Activated CD4-positive, CD25-positive, alpha-beta regulatory T cell treated with anti-CD3 and anti-CD28 coated beads, Interleukin-2, amount 50 U/mL, for 16 hours (primary cell): Measurements from ENCODE around the gene PABPN1.

Source experiments
- DNase-seq: peaks from one replicate; pipeline ENCODE4 v3.0.0-alpha.2; 2020; ENCODE audit warnings: low read depth, low spot score

PABPN1 gene

DNA sequence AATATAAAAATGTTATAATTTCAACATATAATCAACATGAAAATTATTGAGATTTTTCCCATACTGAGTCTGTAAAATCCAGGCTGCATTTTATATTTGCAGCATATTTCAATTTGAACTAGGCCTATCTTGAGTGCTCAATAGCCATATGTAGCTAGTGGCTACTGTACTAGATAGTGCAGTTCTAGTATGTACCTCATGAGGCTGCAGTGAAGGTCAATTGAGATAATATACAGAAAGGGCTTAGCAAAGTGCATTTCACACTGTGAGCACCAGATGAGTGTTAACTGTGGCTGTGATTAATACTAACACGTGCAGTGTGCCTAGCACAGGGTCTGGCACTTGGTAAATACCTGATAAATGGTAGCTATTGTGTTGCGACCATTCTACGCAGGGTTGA lies 36.8 kb downstream of the PABPN1 start:
- DNase-seq = no peak

DNA sequence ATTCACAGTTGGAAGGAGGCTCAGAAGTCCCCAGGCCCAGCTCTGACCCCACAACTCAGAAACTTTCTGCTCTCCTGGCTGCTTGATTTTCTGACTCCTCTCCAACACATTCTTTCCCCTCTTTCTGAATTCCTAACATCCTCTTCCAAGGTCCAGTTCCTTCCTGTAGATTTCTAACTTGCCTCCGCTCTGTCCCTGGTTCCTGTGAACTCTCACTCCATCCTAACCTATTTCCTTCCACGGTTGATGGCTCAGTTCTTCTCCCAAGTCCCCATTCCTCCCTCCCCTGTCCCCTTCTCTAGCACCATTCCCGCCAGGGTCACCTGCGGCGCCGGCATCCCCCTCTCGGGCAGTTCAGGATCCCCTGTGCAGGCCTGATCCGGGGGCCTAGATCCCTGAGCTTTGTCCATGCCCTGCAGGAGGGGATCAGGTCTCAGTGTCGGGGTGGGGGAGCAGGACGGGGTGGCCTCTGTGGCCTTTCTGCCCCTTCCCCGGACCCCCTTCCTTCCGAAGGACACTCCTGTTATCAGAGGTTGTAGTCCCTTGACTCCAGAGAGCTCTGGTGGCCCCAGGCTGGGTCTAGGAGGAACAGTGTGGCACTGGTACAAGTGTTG lies 37.4 kb downstream of the PABPN1 start:
- DNase-seq = no peak

DNA sequence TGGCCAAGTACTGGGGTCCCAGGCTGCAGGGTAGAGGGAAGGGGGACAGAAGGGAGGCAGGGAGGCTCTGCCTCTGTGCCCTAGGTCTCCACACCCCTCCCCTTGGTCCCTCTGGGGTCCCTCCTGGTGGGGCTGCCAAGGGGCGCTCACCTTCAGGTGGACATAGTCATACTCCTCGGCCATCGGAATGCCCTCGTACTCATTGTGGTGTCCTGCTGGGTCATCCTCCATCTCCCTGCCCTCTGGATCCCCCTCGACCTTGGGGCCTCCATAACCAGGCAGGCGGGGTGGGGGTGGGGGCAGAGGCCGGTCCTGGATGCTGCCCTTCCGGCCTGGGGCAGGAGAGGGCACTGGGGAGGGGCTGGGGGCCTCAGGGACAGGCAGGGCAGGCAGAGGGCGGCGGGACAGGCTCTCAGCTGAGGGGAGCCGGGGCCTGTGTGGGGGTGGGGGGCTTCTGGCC lies 37.9 kb downstream of the PABPN1 start:
- no peak for DNase-seq

DNA sequence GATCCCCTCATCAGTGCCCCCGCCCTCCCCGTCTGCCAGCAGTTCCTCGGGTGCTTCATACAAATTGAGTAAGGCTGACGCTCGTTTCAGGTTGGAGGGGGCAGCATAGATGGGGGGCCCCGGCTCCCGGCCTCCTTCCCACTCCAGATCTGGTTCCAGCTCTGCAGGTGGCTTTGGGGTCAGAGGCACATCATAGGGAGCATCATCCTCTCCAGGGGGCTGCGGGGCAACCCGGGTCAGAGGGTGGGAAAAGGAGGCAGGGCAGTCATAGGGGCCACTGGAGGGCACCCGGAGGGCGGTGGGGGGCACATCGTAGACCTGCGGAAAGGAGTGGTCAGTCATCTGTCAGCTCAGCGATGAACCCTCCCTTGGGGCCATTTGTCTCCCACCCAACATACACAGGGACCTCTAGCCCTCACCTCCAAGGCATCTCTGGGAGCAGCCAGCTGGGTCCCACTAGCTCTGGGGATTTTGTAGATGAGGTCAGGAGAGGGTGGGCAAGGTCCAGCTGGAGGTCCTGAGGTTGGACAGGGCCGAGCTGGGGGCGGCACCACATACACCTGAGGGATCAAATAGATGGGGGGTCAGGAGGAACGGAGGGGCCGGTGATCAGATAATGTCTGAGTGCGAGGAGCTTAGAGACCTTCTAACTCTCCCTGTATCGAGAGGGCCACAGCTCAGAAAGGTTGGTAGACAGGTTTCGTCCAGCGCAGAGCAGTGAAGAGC lies 38.6 kb downstream of the PABPN1 start:
- no peak for DNase-seq

DNA sequence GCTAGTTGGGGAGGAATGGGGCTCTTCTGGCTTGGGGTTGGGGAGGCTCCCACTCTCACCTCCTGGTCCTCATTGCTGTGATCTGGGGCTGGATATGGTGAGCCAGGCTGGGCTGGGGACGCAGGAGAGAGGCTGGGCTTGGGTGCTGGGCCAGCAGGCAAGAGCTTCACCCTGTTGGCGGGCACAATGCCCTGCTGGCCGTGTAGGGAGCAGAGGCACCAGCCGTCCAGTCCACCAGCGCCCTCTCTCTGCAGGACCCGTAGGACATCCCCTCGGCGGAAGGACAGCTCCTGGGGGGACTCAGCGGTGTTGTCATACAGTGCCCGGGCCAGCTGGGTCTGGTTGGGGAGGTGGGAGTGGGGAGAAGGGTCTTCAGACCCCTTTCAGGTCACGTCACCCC lies 39.2 kb downstream of the PABPN1 start:
- no peak for DNase-seq

DNA sequence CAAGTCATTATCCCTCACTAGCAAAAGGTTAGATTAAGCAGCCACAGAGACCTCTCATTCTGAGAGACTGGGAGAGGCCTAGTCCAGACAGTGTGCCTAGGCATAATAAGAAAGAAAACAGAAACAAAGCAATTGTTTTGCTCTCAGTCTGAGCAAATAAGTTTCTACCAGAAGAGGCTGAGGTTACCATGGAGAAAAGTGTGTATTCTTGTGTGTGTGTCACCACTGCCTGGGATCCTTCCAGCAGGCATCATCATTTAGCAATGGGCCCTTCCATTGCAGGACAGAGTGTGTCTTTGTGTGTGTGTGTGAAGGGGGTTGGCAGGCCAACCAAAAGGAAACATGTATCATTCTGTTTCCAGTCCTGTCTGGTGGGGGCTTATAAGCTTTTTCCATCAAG lies 40.1 kb downstream of the PABPN1 start:
- DNase-seq = no peak

DNA sequence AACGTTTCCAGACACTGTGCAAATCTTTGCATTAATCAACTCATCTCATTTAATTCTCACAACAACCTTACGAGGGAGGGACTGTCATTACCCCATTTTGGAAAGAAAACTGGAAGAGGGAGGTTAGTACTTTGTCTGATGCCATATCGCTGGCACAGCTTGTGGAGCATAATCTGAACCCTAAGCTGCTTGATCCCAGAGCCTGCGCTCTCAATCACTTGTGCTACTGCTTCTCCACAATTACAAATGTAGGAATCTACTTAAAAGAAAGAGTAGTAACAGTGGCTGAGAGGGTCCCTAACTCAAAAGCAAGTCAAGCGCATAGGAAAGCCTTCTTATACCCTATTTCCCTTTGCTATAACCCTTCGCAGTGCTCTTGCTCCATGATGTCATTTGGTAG lies 40.5 kb downstream of the PABPN1 start:
- no peak for DNase-seq

DNA sequence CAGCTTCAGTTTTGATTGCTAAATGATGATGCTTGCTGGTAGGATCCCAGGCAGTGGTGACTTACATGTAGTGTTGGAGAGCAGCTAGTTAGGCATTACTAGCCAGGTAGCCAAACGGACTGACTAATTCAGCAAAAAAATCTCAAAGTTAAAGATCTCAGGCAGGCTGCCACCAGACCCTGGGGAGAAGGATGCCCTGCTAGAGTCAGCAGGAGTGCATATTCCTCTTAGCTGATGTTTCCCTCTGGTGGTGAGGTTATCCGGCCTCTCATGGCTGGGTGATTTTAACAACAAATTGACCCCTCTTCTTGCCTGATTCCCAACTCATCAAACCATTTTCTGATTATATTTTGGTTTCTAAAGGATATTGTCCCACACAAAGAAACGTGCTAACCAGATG lies 40.9 kb downstream of the PABPN1 start:
- no peak for DNase-seq

DNA sequence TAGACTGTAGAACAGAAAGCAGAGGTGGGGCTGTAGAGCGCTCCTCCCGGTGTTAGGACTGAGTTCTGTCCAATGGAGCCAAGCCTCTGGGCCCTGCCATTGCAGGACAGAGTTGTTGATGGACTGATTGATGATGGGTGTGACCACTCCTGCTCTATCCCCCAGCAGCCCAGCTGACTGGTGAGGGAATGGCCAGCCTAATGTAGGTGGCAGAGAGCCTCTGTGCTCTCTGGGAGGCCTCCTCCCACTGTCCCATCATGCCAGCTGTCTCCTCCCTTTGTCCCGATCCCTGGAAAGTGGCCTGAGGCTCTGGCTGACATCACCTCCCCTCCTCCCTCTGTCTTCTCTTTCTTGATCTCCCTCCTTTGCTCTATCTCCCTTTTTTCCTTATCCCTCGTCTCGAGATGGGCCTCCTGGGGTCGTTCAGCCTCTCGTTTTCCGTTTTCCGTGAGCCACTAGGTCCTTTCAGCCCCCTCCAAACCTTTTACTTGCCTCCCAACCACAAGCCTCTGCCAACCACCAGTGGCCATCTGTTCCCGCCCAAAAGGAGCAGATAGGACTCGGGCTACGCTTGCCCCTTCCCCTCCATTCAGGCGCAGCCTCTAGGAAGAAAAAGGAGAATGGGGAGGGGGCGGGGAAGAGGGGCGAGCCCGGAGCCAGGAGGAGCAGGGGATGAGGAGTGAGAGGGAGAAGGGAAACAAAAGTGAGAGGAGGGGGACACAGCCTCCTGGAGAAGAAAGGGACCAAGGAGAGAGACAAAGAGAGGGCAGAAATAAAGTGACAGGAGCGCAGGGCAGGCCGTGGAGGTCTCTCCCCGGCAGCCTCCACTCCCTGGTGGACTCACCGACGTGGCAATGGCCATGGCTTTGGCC lies 43.1 kb downstream of the PABPN1 start:
- DNase-seq = no peak

DNA sequence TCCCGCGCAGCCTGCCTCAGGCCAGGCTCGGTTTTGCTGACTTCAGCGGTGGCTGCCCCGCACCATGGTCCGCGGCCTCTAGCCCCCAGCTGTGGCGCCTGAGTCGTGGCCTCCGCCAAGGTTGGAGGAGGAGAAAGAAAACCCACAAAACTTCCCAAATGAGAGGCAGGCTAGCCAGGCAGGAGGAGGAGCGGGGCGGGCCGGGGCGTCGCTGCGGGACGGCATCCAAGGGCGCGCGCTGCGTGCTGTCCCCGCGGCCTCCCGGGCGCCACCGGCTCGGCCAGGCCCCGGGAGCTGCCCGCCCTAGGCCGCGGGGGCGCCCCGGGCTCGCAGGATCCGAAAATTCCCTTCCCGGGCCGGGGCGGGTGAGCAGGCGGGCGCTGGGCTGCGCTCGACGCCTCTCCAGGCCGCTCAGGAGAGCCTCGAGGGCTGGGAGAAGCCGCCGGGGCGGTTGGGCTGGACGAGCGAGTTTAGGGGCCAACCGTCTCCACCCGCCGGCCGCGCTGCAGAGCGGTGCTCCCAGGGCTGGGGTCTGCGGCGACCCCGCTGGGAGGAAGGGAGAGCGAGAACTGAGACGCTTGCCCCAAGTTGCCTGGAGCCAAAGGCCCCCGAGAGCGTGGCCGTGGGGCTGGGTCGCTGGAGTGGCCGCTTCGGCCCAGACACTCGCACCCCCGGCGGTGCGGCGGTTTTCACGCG lies 43.9 kb downstream of the PABPN1 start, which contains the start of gene EFS:
Gene EFS, minus strand, starts transcription at position 137 of the 696 bp plus-strand sequence. CDS start 147 bp downstream, outside the sequence.
- no peak for DNase-seq

DNA sequence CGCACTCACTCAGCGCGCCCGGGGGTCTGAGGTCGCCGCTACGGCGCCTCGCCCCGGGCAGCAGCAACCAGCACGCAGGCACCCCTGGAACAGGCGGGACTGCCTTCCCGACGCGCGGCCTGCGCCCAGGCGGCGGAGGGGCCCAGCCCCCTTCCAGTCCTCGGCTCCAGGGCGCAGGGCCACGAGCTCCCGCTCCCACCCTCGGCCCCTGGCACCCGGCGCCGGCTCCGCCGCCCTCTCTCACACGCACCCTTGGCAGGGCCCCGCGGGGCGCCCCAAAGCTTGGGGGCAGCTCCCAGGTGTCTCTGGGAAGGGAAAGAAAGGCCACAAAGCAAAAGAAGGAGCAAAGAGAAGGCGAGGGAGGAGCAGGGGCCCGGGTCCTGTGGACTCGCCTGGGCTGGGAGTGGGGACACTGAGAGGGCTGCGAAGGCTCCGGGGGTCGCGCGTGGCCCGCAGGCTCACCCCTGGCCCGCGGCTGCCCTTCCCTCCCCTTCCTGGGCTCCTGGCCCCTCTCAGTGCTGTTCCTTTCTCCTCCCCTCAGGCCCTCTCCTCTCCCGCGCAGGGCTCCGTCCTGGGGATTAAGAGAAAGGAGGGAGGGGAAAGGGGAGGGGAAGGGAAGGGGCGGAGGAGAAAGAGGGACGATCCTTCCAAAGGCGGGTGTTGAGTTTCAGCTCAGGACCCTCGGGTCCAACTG lies 44.6 kb downstream of the PABPN1 start:
- no peak for DNase-seq

DNA sequence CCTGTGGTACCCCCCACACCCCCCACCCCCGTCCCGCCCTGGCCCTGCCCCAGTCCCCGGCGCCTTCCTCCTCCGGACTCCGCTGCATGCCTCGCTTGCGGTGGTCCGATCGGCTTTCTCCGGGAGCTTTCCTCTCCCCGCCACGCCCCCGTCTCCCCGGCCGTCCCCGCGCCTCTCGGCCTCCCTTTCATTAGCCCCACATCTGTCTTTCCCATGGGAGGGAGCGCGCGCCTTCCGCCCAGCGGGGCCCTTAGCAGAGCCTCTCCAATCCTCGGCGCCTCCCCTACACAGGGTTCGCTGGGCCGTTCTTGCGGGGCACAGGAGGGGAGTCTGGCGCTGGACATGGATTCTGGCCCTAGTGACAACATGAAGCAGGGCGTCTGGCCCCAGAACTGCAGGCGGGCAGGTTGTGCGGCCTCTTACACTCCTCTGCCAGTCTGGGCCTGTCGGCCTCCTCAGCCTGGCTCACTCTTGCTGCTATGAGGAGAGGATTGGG lies 45.2 kb downstream of the PABPN1 start:
- DNase-seq = no peak

DNA sequence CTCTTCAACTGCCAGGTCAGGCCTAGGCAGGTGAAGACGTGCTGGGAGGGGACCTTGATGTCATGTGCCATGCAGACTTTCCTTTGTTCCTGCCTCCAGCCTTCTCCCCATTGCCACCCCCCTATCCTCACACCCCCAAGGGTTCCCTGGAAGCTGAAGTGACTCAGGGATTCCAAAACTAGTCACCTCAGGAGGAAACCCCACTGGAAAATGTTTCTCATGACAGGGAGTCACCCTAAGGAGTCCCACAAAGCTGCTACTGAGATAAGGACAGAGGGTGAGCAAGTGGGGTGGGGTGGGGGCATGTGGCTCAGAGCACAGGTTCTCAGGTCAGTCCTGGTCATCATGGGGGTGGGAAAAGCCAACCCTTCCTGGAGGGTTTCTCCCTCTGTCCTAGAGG lies 49.0 kb downstream of the PABPN1 start:
- DNase-seq = no peak

DNA sequence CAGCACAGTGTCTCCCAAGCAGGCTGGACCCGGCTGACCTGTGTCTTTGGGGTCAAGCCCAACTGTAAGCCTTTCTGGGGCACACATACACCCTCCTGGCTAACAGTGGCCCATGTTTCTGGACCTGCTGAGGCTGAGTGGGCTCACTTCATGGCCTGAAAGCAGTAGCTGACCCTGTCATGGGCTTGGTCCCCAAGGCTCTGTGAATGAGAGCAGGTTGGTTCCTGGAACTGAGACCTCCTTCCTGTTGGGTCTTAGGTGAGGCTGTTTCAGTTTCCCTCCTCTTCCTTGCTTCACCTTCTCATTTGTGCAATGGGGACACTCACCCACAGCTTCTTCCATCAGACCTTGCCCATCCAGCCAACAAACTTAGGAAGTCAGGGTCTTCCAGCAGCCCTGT lies 50.6 kb downstream of the PABPN1 start:
- DNase-seq = no peak

DNA sequence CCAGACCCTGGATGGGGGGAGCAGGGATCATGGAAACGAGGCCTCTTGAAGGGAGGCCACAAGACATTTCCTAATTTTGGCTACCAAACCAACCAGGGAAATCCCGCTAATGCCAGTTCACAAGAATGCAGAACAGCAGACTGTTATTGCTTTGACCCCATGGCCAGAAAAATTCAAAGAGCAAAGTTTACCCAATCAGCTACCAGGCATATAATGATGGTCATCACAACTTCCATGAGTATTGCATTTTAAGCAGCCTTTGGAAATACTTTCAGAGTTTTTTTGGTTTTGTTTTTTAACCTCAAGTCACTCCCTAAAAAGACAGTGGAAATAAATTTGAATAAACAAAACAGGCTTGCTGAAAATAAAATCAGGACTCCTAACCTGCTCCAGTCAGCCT lies 51.3 kb downstream of the PABPN1 start, which contains the start of gene IL25:
Gene IL25, plus strand, starts transcription at position 301 of the 400 bp plus-strand sequence.
- no peak for DNase-seq

DNA sequence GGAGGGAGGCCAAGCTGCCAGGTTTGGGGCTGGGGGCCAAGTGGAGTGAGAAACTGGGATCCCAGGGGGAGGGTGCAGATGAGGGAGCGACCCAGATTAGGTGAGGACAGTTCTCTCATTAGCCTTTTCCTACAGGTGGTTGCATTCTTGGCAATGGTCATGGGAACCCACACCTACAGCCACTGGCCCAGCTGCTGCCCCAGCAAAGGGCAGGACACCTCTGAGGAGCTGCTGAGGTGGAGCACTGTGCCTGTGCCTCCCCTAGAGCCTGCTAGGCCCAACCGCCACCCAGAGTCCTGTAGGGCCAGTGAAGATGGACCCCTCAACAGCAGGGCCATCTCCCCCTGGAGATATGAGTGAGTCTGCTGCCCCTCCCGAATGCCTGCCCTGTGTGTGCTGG lies 51.8 kb downstream of the PABPN1 start:
- DNase-seq = no peak
